Lung (tissue), 12 donors: ENCODE results near the gene TOR1A. TPM values are rescaled to one million over a fixed set of nuclear protein-coding genes. Genes with fewer than 3 reads are reported as not detected.
A peak's percentile ranks its signal among the peaks of the same experiment; 100 is the strongest.
"Not testable (repeated sequence)": the region's sequence is repeated elsewhere in the genome, so short reads cannot be mapped to it uniquely, and the experiment has no call there.

Experiments used
- ATAC-seq: fragments of 200-7000 bp; cut with Tn5 transposase; one replicate; pipeline ENCODE4 v1.9.1; 2020; ENCODE audit warnings: moderate number of reproducible peaks; ENCODE audit not compliant: insufficient read depth, low FRiP score
- DNase-seq, 3 donors: peaks; one replicate each; pipeline ENCODE4 v3.0.0-alpha.2; 2013 to 2017
- H3K27ac ChIP-seq, 2 donors: one replicate each; pipeline ENCODE4 v1.5.1; 2013; ENCODE audit warnings: mild to moderate bottlenecking in 2 of 2, moderate library complexity in 2 of 2, control low read depth in 1 of 2, inconsistent platforms in 1 of 2, low read depth in 1 of 2, low read length in 1 of 2
- H3K27me3 ChIP-seq, 3 donors: one replicate each; pipeline ENCODE4 v1.5.1; 2013; ENCODE audit warnings: low read length in 2 of 3; ENCODE audit not compliant: control insufficient read depth in 3 of 3, insufficient read depth in 3 of 3
- H3K36me3 ChIP-seq, 4 donors: one replicate each; pipeline ENCODE4 v1.5.1; 2013; ENCODE audit warnings: low read length in 4 of 4, mild to moderate bottlenecking in 1 of 4, moderate library complexity in 1 of 4; ENCODE audit not compliant: control insufficient read depth in 4 of 4, insufficient read depth in 4 of 4
- H3K4me1 ChIP-seq, 5 donors: one replicate each; pipeline ENCODE4 v1.5.1; 2013; ENCODE audit warnings: low read length in 5 of 5, mild to moderate bottlenecking in 2 of 5, moderate library complexity in 1 of 5; ENCODE audit not compliant: control insufficient read depth in 5 of 5, insufficient read depth in 5 of 5
- H3K4me3 ChIP-seq: one replicate; pipeline ENCODE4 v1.5.1; 2013; ENCODE audit warnings: mild to moderate bottlenecking, control low read depth, moderate library complexity
- H3K9ac ChIP-seq, 2 donors: one replicate each; pipeline ENCODE4 v1.5.1; 2013; ENCODE audit warnings: low read length in 2 of 2, control low read depth in 1 of 2; ENCODE audit not compliant: insufficient read depth in 1 of 2
- H3K9me3 ChIP-seq, 4 donors: one replicate each; pipeline ENCODE4 v1.5.1; 2013; ENCODE audit warnings: low read length in 3 of 4, mild to moderate bottlenecking in 1 of 4, moderate library complexity in 1 of 4; ENCODE audit not compliant: control insufficient read depth in 4 of 4, insufficient read depth in 3 of 4
- CTCF ChIP-seq: IDR thresholded peaks from 2 replicates; pipeline ENCODE4 v1.5.1; 2012; ENCODE audit warnings: mild to moderate bottlenecking; ENCODE audit errors: control extremely low read depth, extremely low read depth
- WGBS, 2 donors: extraction: QIAGEN DNeasy Blood & Tissue Kit; methylation state at CpG; one replicate each; pipeline ENCODE4 v1.1.7; 2013; 5-methylcytosine and 5-hydroxymethylcytosine counted together
- polyA plus RNA-seq, 2 donors: library from polyadenylated mRNA; stranded (reverse); fragments of 200-250 nt; gene quantifications; one replicate each; pipeline ENCODE4 v1.2.1, GENCODE V29; 2013
- total RNA-seq, 2 donors: library from RNA; depleted of rRNA in 1 of 2; stranded (reverse); fragments of >200 nt in 1 of 2; gene quantifications; one replicate each; pipeline ENCODE4 v1.2.1, GENCODE V29; 2014 to 2021
- donor health status: control.
- donor health status: control.
- donor health status: Bipolar disorder and iron deficiency.
- donor health status: healthy.
- donor health status: DM: yes; HTN: yes; CAD: no.

Gene TOR1A
- total and polyA plus RNA-seq, 4 donors = 19.1 to 41.8 (median 28.4) TPM

GRCh38 chr9:129786481-129786880, 37.5 kb downstream of the TOR1A start:
- H3K4me1 ChIP-seq = no peaks in the 10 kb centered on the region
- no peak for TF ChIP-seq CTCF
- no peak overlapping the region for H3K27ac ChIP-seq
- H3K4me3 ChIP-seq = no peak overlapping the region
- no peak for ATAC-seq
- DNase-seq = no peak
- WGBS, 2 donors = 65 to 83% methylated on average over 10 of the region's 10 CpGs
- H3K9me3 ChIP-seq = no peaks in the 10 kb centered on the region
- H3K9ac ChIP-seq = no peak overlapping the region
- no peaks in the 10 kb centered on the region for H3K27me3 ChIP-seq
- H3K36me3 ChIP-seq = no peaks in the 10 kb centered on the region

- H3K4me3 ChIP-seq = no peak overlapping the region
- H3K9me3 ChIP-seq = no peaks in the 10 kb centered on the region
- no peak overlapping the region for H3K9ac ChIP-seq
- H3K27me3 ChIP-seq = no peaks in the 10 kb centered on the region
- no peaks in the 10 kb centered on the region for H3K36me3 ChIP-seq
- WGBS, 2 donors = 90 to 93% methylated on average over 1 of the region's 1 CpG
- TF ChIP-seq CTCF = no peak
- no peak overlapping the region for H3K27ac ChIP-seq
- H3K4me1 ChIP-seq = no peaks in the 10 kb centered on the region
- ATAC-seq (no peak), DNase-seq (no peak)
Measured at GRCh38 chr9:129785866-129786265, 38.1 kb downstream of the TOR1A start.

- not testable (repeated sequence) for H3K27ac ChIP-seq, H3K9ac ChIP-seq, H3K27me3 ChIP-seq, H3K4me1 ChIP-seq, H3K36me3 ChIP-seq, H3K9me3 ChIP-seq, DNase-seq, H3K4me3 ChIP-seq, ATAC-seq
- WGBS, 2 donors = 72 to 75% methylated on average over 11 of the region's 11 CpGs
Measured at GRCh38 chr9:129784970-129785369, 39.0 kb downstream of the TOR1A start.

- Histone ChIP-seq H3K4me3 (no peak overlapping the region), H3K36me3 (no peaks in the 10 kb centered on the region), H3K27ac (no peak overlapping the region), H3K9me3 (no peaks in the 10 kb centered on the region), H3K9ac (no peak overlapping the region), H3K27me3 (peaks cover 0 to 2% (median 0%) of the 10 kb centered on the region in 3 donors), H3K4me1 (no peaks in the 10 kb centered on the region)
- WGBS, 2 donors = 39 to 41% methylated on average over 14 of the region's 14 CpGs
- DNase-seq (peak; percentile 74 to 83 (median 81)), ATAC-seq (peak; percentile 94)
- peak; percentile 95 for TF ChIP-seq CTCF
Measured at GRCh38 chr9:129783516-129784361, 40.2 kb downstream of the TOR1A start.
